ENCODE data around the gene CCDC3. TPM values are rescaled to one million over a fixed set of nuclear protein-coding genes. Genes with fewer than 3 reads are reported as not detected.

Gene CCDC3
- total RNA-seq, 1 donor from 2014 or later = 0.40 TPM

GRCh38 chr10:12921163-12921562, 80.3 kb downstream of the CCDC3 start:
- H3K4me3 ChIP-seq (ENCODE audit: low read depth, low read length) = no peak overlapping the region
- no peak for DNase-seq (ENCODE audit: low read depth)
- no peak for TF ChIP-seq CTCF (conservative IDR thresholded peaks at IDR 0.05; ENCODE audit: low read depth, low read length)

GRCh38 chr10:12919574-12919973, 81.9 kb downstream of the CCDC3 start:
- no peak for TF ChIP-seq CTCF (conservative IDR thresholded peaks at IDR 0.05; ENCODE audit: low read depth, low read length)
- DNase-seq (ENCODE audit: low read depth) = no peak
- no peak overlapping the region for H3K4me3 ChIP-seq (ENCODE audit: low read depth, low read length)

- no peak for TF ChIP-seq CTCF (conservative IDR thresholded peaks at IDR 0.05; ENCODE audit: low read depth, low read length)
- no peak overlapping the region for H3K4me3 ChIP-seq (ENCODE audit: low read depth, low read length)
- no peak for DNase-seq (ENCODE audit: low read depth)
Measured at GRCh38 chr10:12916587-12916986, 84.9 kb downstream of the CCDC3 start.

GRCh38 chr10:12915637-12916168, 85.8 kb downstream of the CCDC3 start:
- TF ChIP-seq CTCF (conservative IDR thresholded peaks at IDR 0.05; ENCODE audit: low read depth, low read length) = no peak
- DNase-seq (ENCODE audit: low read depth) = no peak
- H3K4me3 ChIP-seq (ENCODE audit: low read depth, low read length) = no peak overlapping the region

GRCh38 chr10:12914111-12914510, 87.4 kb downstream of the CCDC3 start:
- no peak for DNase-seq (ENCODE audit: low read depth)
- no peak for TF ChIP-seq CTCF (conservative IDR thresholded peaks at IDR 0.05; ENCODE audit: low read depth, low read length)
- no peak overlapping the region for H3K4me3 ChIP-seq (ENCODE audit: low read depth, low read length)

GRCh38 chr10:12911795-12912194, 89.7 kb downstream of the CCDC3 start:
- TF ChIP-seq CTCF (conservative IDR thresholded peaks at IDR 0.05; ENCODE audit: low read depth, low read length) = no peak
- DNase-seq (ENCODE audit: low read depth) = no peak
- no peak overlapping the region for H3K4me3 ChIP-seq (ENCODE audit: low read depth, low read length)

GRCh38 chr10:12910835-12911234, 90.7 kb downstream of the CCDC3 start:
- TF ChIP-seq CTCF (conservative IDR thresholded peaks at IDR 0.05; ENCODE audit: low read depth, low read length) = no peak
- no peak for DNase-seq (ENCODE audit: low read depth)
- no peak overlapping the region for H3K4me3 ChIP-seq (ENCODE audit: low read depth, low read length)
